IMR-90 (cell line): ENCODE data around the gene TLCD5. TPM values are rescaled to one million over a fixed set of nuclear protein-coding genes. Genes with fewer than 3 reads are reported as not detected.

Experiments
- ATAC-seq: fragments of 200-7000 bp; cut with Tn5 transposase; 2 replicates; pipeline ENCODE4 v1.9.1; 2020; ENCODE audit warnings: low read depth, mild to moderate bottlenecking, moderate library complexity
- BruUV-seq: library from RNA; stranded (reverse); fragments of 400-500 nt; replicated peaks from 2 replicates; lab custom pipeline; 2021; lab: Mats Ljungman, UMichigan
- CTCF ChIA-PET: fragments of 300-600 bp; formaldehyde crosslinking; extraction: SDS; loops from one replicate; lab custom pipeline; 2021; ENCODE audit warnings: antibody characterized with exemption; lab: Yijun Ruan, JAX
- POLR2A ChIA-PET: fragments of 300-600 bp; sonication (Branson Sonifier 250); formaldehyde crosslinking; loops from one replicate; lab custom pipeline; 2022; ENCODE audit warnings: antibody characterized with exemption; ENCODE audit not compliant: unreplicated experiment; lab: Charles Lee
- DNase-seq: peaks from one replicate; pipeline ENCODE4 v3.0.0; 2013
- H2AFZ ChIP-seq: replicated peaks from 2 replicates; pipeline ENCODE3; 2013; ENCODE audit warnings: low read length, mild to moderate bottlenecking; ENCODE audit not compliant: poor library complexity
- H2AK5ac ChIP-seq: 2 replicates; pipeline ENCODE4 v1.6.1; 2013; ENCODE audit warnings: low read depth, low read length, inconsistent platforms
- H2AK9ac ChIP-seq: replicated peaks from 2 replicates; pipeline ENCODE3; 2013; ENCODE audit warnings: mild to moderate bottlenecking, low read depth, low read length, moderate library complexity; ENCODE audit not compliant: poor library complexity
- H2BK120ac ChIP-seq: 2 replicates; pipeline ENCODE4 v1.6.1; 2013; ENCODE audit warnings: low read depth, low read length, inconsistent platforms
- H2BK15ac ChIP-seq: 3 replicates; pipeline ENCODE4 v1.6.1; 2013; ENCODE audit warnings: low read depth, low read length, inconsistent platforms
- H2BK20ac ChIP-seq: 2 replicates; pipeline ENCODE4 v1.6.1; 2013; ENCODE audit warnings: low read depth, mild to moderate bottlenecking, inconsistent platforms, low read length, moderate library complexity
- H2BK5ac ChIP-seq: 2 replicates; pipeline ENCODE4 v1.6.1; 2013; ENCODE audit warnings: mild to moderate bottlenecking, low read depth, low read length, inconsistent platforms; ENCODE audit not compliant: poor library complexity, severe bottlenecking
- H3K14ac ChIP-seq: replicated peaks from 2 replicates; pipeline ENCODE4 v1.6.1; 2013; ENCODE audit warnings: low read depth, low read length, inconsistent platforms
- H3K18ac ChIP-seq: 2 replicates; pipeline ENCODE4 v1.6.1; 2013; ENCODE audit warnings: low read depth, low read length, control low read depth
- H3K23ac ChIP-seq: 2 replicates; pipeline ENCODE4 v1.6.1; 2013; ENCODE audit warnings: low read depth, low read length, inconsistent platforms
- H3K27ac ChIP-seq: 2 replicates; pipeline ENCODE4 v1.5.1; 2013; ENCODE audit warnings: mild to moderate bottlenecking, control low read depth, low read length; ENCODE audit not compliant: insufficient read depth
- H3K27me3 ChIP-seq: 2 replicates; pipeline ENCODE4 v1.6.1; 2013; ENCODE audit warnings: low read length; ENCODE audit not compliant: control insufficient read depth, insufficient read depth
- H3K36me3 ChIP-seq: 2 replicates; pipeline ENCODE4 v1.6.1; 2013; ENCODE audit warnings: low read length, mixed read lengths; ENCODE audit not compliant: control insufficient read depth, insufficient read depth
- H3K4ac ChIP-seq: 2 replicates; pipeline ENCODE4 v1.6.1; 2013; ENCODE audit warnings: low read depth, low read length, inconsistent platforms
- H3K4me1 ChIP-seq: 2 replicates; pipeline ENCODE4 v1.6.1; 2013; ENCODE audit warnings: low read length, mixed read lengths; ENCODE audit not compliant: control insufficient read depth, insufficient read depth
- H3K4me2 ChIP-seq: 2 replicates; pipeline ENCODE4 v1.6.1; 2013; ENCODE audit warnings: low read depth, mild to moderate bottlenecking, control low read depth, low read length, moderate library complexity
- H3K4me3 ChIP-seq: 2 replicates; pipeline ENCODE4 v1.5.1; 2013; ENCODE audit warnings: low read depth, mild to moderate bottlenecking, control low read depth, low read length, moderate library complexity; ENCODE audit not compliant: insufficient read depth
- H3K56ac ChIP-seq: 2 replicates; pipeline ENCODE4 v1.6.1; 2013; ENCODE audit warnings: low read length, inconsistent platforms; ENCODE audit not compliant: insufficient read depth; ENCODE audit errors: extremely low read depth
- H3K79me1 ChIP-seq, 2 experiments: 2 replicates each; pipeline ENCODE4 v1.6.1; 2013; ENCODE audit warnings: low read length in 2 of 2, inconsistent platforms in 1 of 2, low read depth in 1 of 2
- H3K9ac ChIP-seq: 2 replicates; pipeline ENCODE4 v1.6.1; 2013; ENCODE audit warnings: low read depth, low read length, control low read depth
- H3K9me1 ChIP-seq: 2 replicates; pipeline ENCODE4 v1.6.1; 2013; ENCODE audit warnings: low read length, inconsistent platforms; ENCODE audit not compliant: insufficient read depth
- H3K9me3 ChIP-seq: 2 replicates; pipeline ENCODE4 v1.6.1; 2013; ENCODE audit warnings: low read length; ENCODE audit not compliant: control insufficient read depth, insufficient read depth
- H4K20me1 ChIP-seq: 2 replicates; pipeline ENCODE4 v1.6.1; 2013; ENCODE audit warnings: low read length, inconsistent platforms; ENCODE audit not compliant: insufficient read depth
- H4K5ac ChIP-seq: 2 replicates; pipeline ENCODE4 v1.6.1; 2013; ENCODE audit warnings: mild to moderate bottlenecking, low read depth, low read length, control low read depth
- H4K8ac ChIP-seq, 2 experiments: 2 replicates each; pipeline ENCODE4 v1.6.1; 2013; ENCODE audit warnings: low read depth in 2 of 2, low read length in 2 of 2, control low read depth in 1 of 2, inconsistent platforms in 1 of 2
- H4K91ac ChIP-seq: 2 replicates; pipeline ENCODE4 v1.6.1; 2013; ENCODE audit warnings: low read depth, low read length, inconsistent platforms; ENCODE audit not compliant: insufficient read depth
- BHLHE40 ChIP-seq: fragments of 150-350 bp; IDR thresholded peaks from 2 replicates; pipeline ENCODE4 v1.6.1; 2016; ENCODE audit warnings: mild to moderate bottlenecking, low read depth, low read length
- CEBPB ChIP-seq: IDR thresholded peaks from 2 replicates; pipeline ENCODE4 v1.6.1; 2012; ENCODE audit warnings: low read depth, low read length, improper control_type of control experiment
- CHD1 ChIP-seq: IDR thresholded peaks from 2 replicates; pipeline ENCODE4 v1.6.1; 2012; ENCODE audit warnings: low read depth, low read length, improper control_type of control experiment
- ELK1 ChIP-seq: fragments of 150-350 bp; IDR thresholded peaks from 2 replicates; pipeline ENCODE4 v1.6.1; 2016; ENCODE audit warnings: low read depth, mild to moderate bottlenecking, low read length, moderate library complexity, borderline replicate concordance
- FOS ChIP-seq: fragments of 150-350 bp; IDR thresholded peaks from 2 replicates; pipeline ENCODE4 v1.6.1; 2016; ENCODE audit warnings: low read depth, low read length
- MAFK ChIP-seq: IDR thresholded peaks from 2 replicates; pipeline ENCODE4 v1.6.1; 2012; ENCODE audit warnings: low read depth, low read length, improper control_type of control experiment
- MAZ ChIP-seq: IDR thresholded peaks from 2 replicates; pipeline ENCODE4 v1.6.1; 2012; ENCODE audit warnings: low read depth, mild to moderate bottlenecking, low read length, improper control_type of control experiment, moderate library complexity, borderline replicate concordance
- MXI1 ChIP-seq: IDR thresholded peaks from 2 replicates; pipeline ENCODE4 v1.6.1; 2012; ENCODE audit warnings: low read depth, mild to moderate bottlenecking, low read length, moderate library complexity, borderline replicate concordance
- NFE2L2 ChIP-seq: fragments of 150-350 bp; IDR thresholded peaks from 2 replicates; pipeline ENCODE4 v1.6.1; 2016; ENCODE audit warnings: low read depth, mild to moderate bottlenecking, low read length
- POLR2A ChIP-seq: IDR thresholded peaks from 2 replicates; pipeline ENCODE4 v1.6.1; 2012; ENCODE audit warnings: mild to moderate bottlenecking, low read depth, low read length
- RAD21 ChIP-seq: IDR thresholded peaks from 2 replicates; pipeline ENCODE4 v1.6.1; 2012; ENCODE audit warnings: low read length, improper control_type of control experiment
- RCOR1 ChIP-seq: IDR thresholded peaks from 2 replicates; pipeline ENCODE4 v1.6.1; 2012; ENCODE audit warnings: mild to moderate bottlenecking, low read length, improper control_type of control experiment; ENCODE audit not compliant: insufficient replicate concordance
- RFX5 ChIP-seq: IDR thresholded peaks from 2 replicates; pipeline ENCODE4 v1.8.0; 2012; ENCODE audit warnings: low read depth, mild to moderate bottlenecking, low read length, moderate library complexity
- SMC3 ChIP-seq: fragments of 150-350 bp; IDR thresholded peaks from 2 replicates; pipeline ENCODE4 v1.6.1; 2016; ENCODE audit warnings: low read depth, mild to moderate bottlenecking, antibody characterized with exemption, low read length, moderate library complexity
- dilution Hi-C: fragments of 300-500 bp; cut with HindIII; formaldehyde crosslinking; loops from one replicate; pipeline ENCODE4 v1.14.3; 2018; ENCODE audit warnings: low sequenced_read_pairs; ENCODE audit not compliant: unreplicated experiment
- in situ Hi-C: fragments of 300-500 bp; cut with MboI; formaldehyde crosslinking; loops from 3 replicates; pipeline ENCODE4 v1.14.3; 2019; ENCODE audit warnings: low sequenced_read_pairs, inconsistent platforms, mixed read lengths
- intact Hi-C: fragments of 100-400 bp; cut with micrococcal nuclease; formaldehyde crosslinking; loops from 2 replicates; pipeline ENCODE4 v1.10.0; 2022
- polyA plus RNA-seq, 3 experiments: library from polyadenylated mRNA; depleted of rRNA; stranded (reverse); fragments of >200 nt; gene quantifications; 2 replicates each; pipeline ENCODE4 v1.2.3, GENCODE V29; 2012; ENCODE audit warnings: low replicate concordance in 1 of 3
- total RNA-seq: library from RNA; depleted of rRNA; stranded (reverse); fragments of >200 nt; gene quantifications from 2 replicates; pipeline ENCODE4 v1.2.3, GENCODE V29; 2012
- TF ChIP-seq, protein P1 (sequence below): fragments of 150-350 bp; IDR thresholded peaks from 2 replicates; pipeline ENCODE4 v1.6.1; 2017; ENCODE audit warnings: mild to moderate bottlenecking, antibody characterized with exemption, low read length, low read depth
- TF ChIP-seq, protein P2 (sequence below): conservative IDR thresholded peaks from 2 replicates; pipeline ENCODE4 v1.5.1; 2012; ENCODE audit warnings: mild to moderate bottlenecking, low read depth, low read length, improper control_type of control experiment

Gene TLCD5
- total and polyA plus RNA-seq, 2 of the 4 experiments (the other 2 are of a cell fraction): 9.5 to 11.5 TPM

DNA sequence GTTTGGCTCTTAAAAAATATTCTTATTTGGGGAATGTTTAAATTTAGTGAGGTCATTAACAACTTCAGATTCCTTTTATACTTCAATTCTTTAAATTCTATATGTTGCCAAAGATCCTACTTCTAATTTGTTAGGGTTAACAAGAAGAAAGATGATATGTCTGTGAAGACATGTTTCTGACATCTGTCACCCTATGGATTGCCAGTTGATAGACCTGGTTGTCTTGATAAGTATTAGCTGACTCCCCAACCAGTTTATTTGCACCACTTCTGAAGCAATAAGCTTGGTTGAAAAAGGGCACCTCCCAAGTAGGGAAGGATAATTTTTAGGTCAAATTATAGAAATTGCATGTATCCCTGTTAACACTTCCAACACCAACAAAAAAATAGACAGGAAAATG, 40.4 kb downstream of the TLCD5 start:
- in situ Hi-C loops: no loop called here
- CTCF ChIA-PET: no interaction called here
- BruUV-seq: no TSS peak

More for the DNA sequence above, 40.4 kb downstream of the TLCD5 start:
- H3K23ac ChIP-seq: no peak overlapping the region
- H2AK5ac ChIP-seq: no peak overlapping the region
- H3K56ac ChIP-seq: no peak overlapping the region
- no peak overlapping the region for H3K18ac ChIP-seq
- H4K8ac ChIP-seq: no peak overlapping the region
- H2AFZ ChIP-seq: no peak overlapping the region
- no peak overlapping the region for H4K91ac ChIP-seq
- no peak overlapping the region for H3K4me3 ChIP-seq
- H3K9ac ChIP-seq: no peak overlapping the region
- no peak overlapping the region for H2AK9ac ChIP-seq
- no peak overlapping the region for H2BK5ac ChIP-seq
- no peak overlapping the region for H2BK120ac ChIP-seq
- H4K20me1 ChIP-seq: peaks cover 77% of the 10 kb centered on the region
- H3K4me1 ChIP-seq: peaks cover 12% of the 10 kb centered on the region
- H4K5ac ChIP-seq: no peak overlapping the region
- DNase-seq: no peak
- H3K9me1 ChIP-seq: peaks cover 5% of the 10 kb centered on the region; the same call in 1 of the 2 replicates
- dilution Hi-C loops: no loop called here
- TF ChIP-seq NFE2L2 (no peak), MAFK (no peak), MXI1 (no peak), RFX5 (no peak), MAZ (no peak), CHD1 (no peak), POLR2A (no peak), RCOR1 (no peak), CEBPB (no peak), BHLHE40 (no peak), SMC3 (no peak), FOS (no peak), RAD21 (no peak), ELK1 (no peak)
- TF ChIP-seq, protein P1, sequence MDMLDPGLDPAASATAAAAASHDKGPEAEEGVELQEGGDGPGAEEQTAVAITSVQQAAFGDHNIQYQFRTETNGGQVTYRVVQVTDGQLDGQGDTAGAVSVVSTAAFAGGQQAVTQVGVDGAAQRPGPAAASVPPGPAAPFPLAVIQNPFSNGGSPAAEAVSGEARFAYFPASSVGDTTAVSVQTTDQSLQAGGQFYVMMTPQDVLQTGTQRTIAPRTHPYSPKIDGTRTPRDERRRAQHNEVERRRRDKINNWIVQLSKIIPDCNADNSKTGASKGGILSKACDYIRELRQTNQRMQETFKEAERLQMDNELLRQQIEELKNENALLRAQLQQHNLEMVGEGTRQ: no peak
- TF ChIP-seq, protein P2, sequence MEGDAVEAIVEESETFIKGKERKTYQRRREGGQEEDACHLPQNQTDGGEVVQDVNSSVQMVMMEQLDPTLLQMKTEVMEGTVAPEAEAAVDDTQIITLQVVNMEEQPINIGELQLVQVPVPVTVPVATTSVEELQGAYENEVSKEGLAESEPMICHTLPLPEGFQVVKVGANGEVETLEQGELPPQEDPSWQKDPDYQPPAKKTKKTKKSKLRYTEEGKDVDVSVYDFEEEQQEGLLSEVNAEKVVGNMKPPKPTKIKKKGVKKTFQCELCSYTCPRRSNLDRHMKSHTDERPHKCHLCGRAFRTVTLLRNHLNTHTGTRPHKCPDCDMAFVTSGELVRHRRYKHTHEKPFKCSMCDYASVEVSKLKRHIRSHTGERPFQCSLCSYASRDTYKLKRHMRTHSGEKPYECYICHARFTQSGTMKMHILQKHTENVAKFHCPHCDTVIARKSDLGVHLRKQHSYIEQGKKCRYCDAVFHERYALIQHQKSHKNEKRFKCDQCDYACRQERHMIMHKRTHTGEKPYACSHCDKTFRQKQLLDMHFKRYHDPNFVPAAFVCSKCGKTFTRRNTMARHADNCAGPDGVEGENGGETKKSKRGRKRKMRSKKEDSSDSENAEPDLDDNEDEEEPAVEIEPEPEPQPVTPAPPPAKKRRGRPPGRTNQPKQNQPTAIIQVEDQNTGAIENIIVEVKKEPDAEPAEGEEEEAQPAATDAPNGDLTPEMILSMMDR: no peak
- H3K27me3 ChIP-seq: no peaks in the 10 kb centered on the region
- no peaks in the 10 kb centered on the region for H3K36me3 ChIP-seq
- no peak overlapping the region for H3K27ac ChIP-seq
- no peak overlapping the region for H3K4ac ChIP-seq
- peaks cover 19 to 50% of the 10 kb centered on the region in 2 experiments for H3K79me1 ChIP-seq
- H2BK20ac ChIP-seq: no peak overlapping the region
- POLR2A ChIA-PET: no interaction called here
- no peaks in the 10 kb centered on the region for H3K9me3 ChIP-seq
- intact Hi-C loops: loop anchor here (5.0 kb wide), 1 partner anchor 57 kb away; no protein-coding TSS in a partner anchor
- H3K14ac ChIP-seq: no peak overlapping the region; the same call in 1 of the 2 replicates
- H2BK15ac ChIP-seq: no peak overlapping the region
- no peak overlapping the region for H3K4me2 ChIP-seq
- ATAC-seq: no peak
